IMR-90 (cell line): Measurements from ENCODE around the gene TM2D3. TPM values are rescaled to one million over a fixed set of nuclear protein-coding genes. Genes with fewer than 3 reads are reported as not detected.

ENCODE experiments used
- ATAC-seq: fragments of 200-7000 bp; cut with Tn5 transposase; 2 replicates; pipeline ENCODE4 v1.9.1; 2020; ENCODE audit warnings: low read depth, mild to moderate bottlenecking, moderate library complexity
- BruUV-seq: library from RNA; stranded (reverse); fragments of 400-500 nt; replicated peaks from 2 replicates; lab custom pipeline; 2021; lab: Mats Ljungman, UMichigan
- CTCF ChIA-PET: fragments of 300-600 bp; formaldehyde crosslinking; extraction: SDS; loops from one replicate; lab custom pipeline; 2021; ENCODE audit warnings: antibody characterized with exemption; lab: Yijun Ruan, JAX
- POLR2A ChIA-PET: fragments of 300-600 bp; sonication (Branson Sonifier 250); formaldehyde crosslinking; loops from one replicate; lab custom pipeline; 2022; ENCODE audit warnings: antibody characterized with exemption; ENCODE audit not compliant: unreplicated experiment; lab: Charles Lee
- DNase-seq: peaks from one replicate; pipeline ENCODE4 v3.0.0; 2013
- H2AFZ ChIP-seq: replicated peaks from 2 replicates; pipeline ENCODE3; 2013; ENCODE audit warnings: low read length, mild to moderate bottlenecking; ENCODE audit not compliant: poor library complexity
- H2AK5ac ChIP-seq: 2 replicates; pipeline ENCODE4 v1.6.1; 2013; ENCODE audit warnings: low read depth, low read length, inconsistent platforms
- H2AK9ac ChIP-seq: replicated peaks from 2 replicates; pipeline ENCODE3; 2013; ENCODE audit warnings: mild to moderate bottlenecking, low read depth, low read length, moderate library complexity; ENCODE audit not compliant: poor library complexity
- H2BK120ac ChIP-seq: 2 replicates; pipeline ENCODE4 v1.6.1; 2013; ENCODE audit warnings: low read depth, low read length, inconsistent platforms
- H2BK15ac ChIP-seq: 3 replicates; pipeline ENCODE4 v1.6.1; 2013; ENCODE audit warnings: low read depth, low read length, inconsistent platforms
- H2BK20ac ChIP-seq: 2 replicates; pipeline ENCODE4 v1.6.1; 2013; ENCODE audit warnings: low read depth, mild to moderate bottlenecking, inconsistent platforms, low read length, moderate library complexity
- H2BK5ac ChIP-seq: 2 replicates; pipeline ENCODE4 v1.6.1; 2013; ENCODE audit warnings: mild to moderate bottlenecking, low read depth, low read length, inconsistent platforms; ENCODE audit not compliant: poor library complexity, severe bottlenecking
- H3K14ac ChIP-seq: replicated peaks from 2 replicates; pipeline ENCODE4 v1.6.1; 2013; ENCODE audit warnings: low read depth, low read length, inconsistent platforms
- H3K18ac ChIP-seq: 2 replicates; pipeline ENCODE4 v1.6.1; 2013; ENCODE audit warnings: low read depth, low read length, control low read depth
- H3K23ac ChIP-seq: 2 replicates; pipeline ENCODE4 v1.6.1; 2013; ENCODE audit warnings: low read depth, low read length, inconsistent platforms
- H3K27ac ChIP-seq: 2 replicates; pipeline ENCODE4 v1.5.1; 2013; ENCODE audit warnings: mild to moderate bottlenecking, control low read depth, low read length; ENCODE audit not compliant: insufficient read depth
- H3K27me3 ChIP-seq: 2 replicates; pipeline ENCODE4 v1.6.1; 2013; ENCODE audit warnings: low read length; ENCODE audit not compliant: control insufficient read depth, insufficient read depth
- H3K36me3 ChIP-seq: 2 replicates; pipeline ENCODE4 v1.6.1; 2013; ENCODE audit warnings: low read length, mixed read lengths; ENCODE audit not compliant: control insufficient read depth, insufficient read depth
- H3K4ac ChIP-seq: 2 replicates; pipeline ENCODE4 v1.6.1; 2013; ENCODE audit warnings: low read depth, low read length, inconsistent platforms
- H3K4me1 ChIP-seq: 2 replicates; pipeline ENCODE4 v1.6.1; 2013; ENCODE audit warnings: low read length, mixed read lengths; ENCODE audit not compliant: control insufficient read depth, insufficient read depth
- H3K4me2 ChIP-seq: 2 replicates; pipeline ENCODE4 v1.6.1; 2013; ENCODE audit warnings: low read depth, mild to moderate bottlenecking, control low read depth, low read length, moderate library complexity
- H3K4me3 ChIP-seq: 2 replicates; pipeline ENCODE4 v1.5.1; 2013; ENCODE audit warnings: low read depth, mild to moderate bottlenecking, control low read depth, low read length, moderate library complexity; ENCODE audit not compliant: insufficient read depth
- H3K56ac ChIP-seq: 2 replicates; pipeline ENCODE4 v1.6.1; 2013; ENCODE audit warnings: low read length, inconsistent platforms; ENCODE audit not compliant: insufficient read depth; ENCODE audit errors: extremely low read depth
- H3K79me1 ChIP-seq, 2 experiments: 2 replicates each; pipeline ENCODE4 v1.6.1; 2013; ENCODE audit warnings: low read length in 2 of 2, inconsistent platforms in 1 of 2, low read depth in 1 of 2
- H3K9ac ChIP-seq: 2 replicates; pipeline ENCODE4 v1.6.1; 2013; ENCODE audit warnings: low read depth, low read length, control low read depth
- H3K9me1 ChIP-seq: 2 replicates; pipeline ENCODE4 v1.6.1; 2013; ENCODE audit warnings: low read length, inconsistent platforms; ENCODE audit not compliant: insufficient read depth
- H3K9me3 ChIP-seq: 2 replicates; pipeline ENCODE4 v1.6.1; 2013; ENCODE audit warnings: low read length; ENCODE audit not compliant: control insufficient read depth, insufficient read depth
- H4K20me1 ChIP-seq: 2 replicates; pipeline ENCODE4 v1.6.1; 2013; ENCODE audit warnings: low read length, inconsistent platforms; ENCODE audit not compliant: insufficient read depth
- H4K5ac ChIP-seq: 2 replicates; pipeline ENCODE4 v1.6.1; 2013; ENCODE audit warnings: mild to moderate bottlenecking, low read depth, low read length, control low read depth
- H4K8ac ChIP-seq, 2 experiments: 2 replicates each; pipeline ENCODE4 v1.6.1; 2013; ENCODE audit warnings: low read depth in 2 of 2, low read length in 2 of 2, control low read depth in 1 of 2, inconsistent platforms in 1 of 2
- H4K91ac ChIP-seq: 2 replicates; pipeline ENCODE4 v1.6.1; 2013; ENCODE audit warnings: low read depth, low read length, inconsistent platforms; ENCODE audit not compliant: insufficient read depth
- BHLHE40 ChIP-seq: fragments of 150-350 bp; IDR thresholded peaks from 2 replicates; pipeline ENCODE4 v1.6.1; 2016; ENCODE audit warnings: mild to moderate bottlenecking, low read depth, low read length
- CEBPB ChIP-seq: IDR thresholded peaks from 2 replicates; pipeline ENCODE4 v1.6.1; 2012; ENCODE audit warnings: low read depth, low read length, improper control_type of control experiment
- CHD1 ChIP-seq: IDR thresholded peaks from 2 replicates; pipeline ENCODE4 v1.6.1; 2012; ENCODE audit warnings: low read depth, low read length, improper control_type of control experiment
- CTCF ChIP-seq: conservative IDR thresholded peaks from 2 replicates; pipeline ENCODE4 v1.5.1; 2012; ENCODE audit warnings: mild to moderate bottlenecking, low read depth, low read length, improper control_type of control experiment
- ELK1 ChIP-seq: fragments of 150-350 bp; IDR thresholded peaks from 2 replicates; pipeline ENCODE4 v1.6.1; 2016; ENCODE audit warnings: low read depth, mild to moderate bottlenecking, low read length, moderate library complexity, borderline replicate concordance
- FOS ChIP-seq: fragments of 150-350 bp; IDR thresholded peaks from 2 replicates; pipeline ENCODE4 v1.6.1; 2016; ENCODE audit warnings: low read depth, low read length
- MAFK ChIP-seq: IDR thresholded peaks from 2 replicates; pipeline ENCODE4 v1.6.1; 2012; ENCODE audit warnings: low read depth, low read length, improper control_type of control experiment
- MAZ ChIP-seq: IDR thresholded peaks from 2 replicates; pipeline ENCODE4 v1.6.1; 2012; ENCODE audit warnings: low read depth, mild to moderate bottlenecking, low read length, improper control_type of control experiment, moderate library complexity, borderline replicate concordance
- MXI1 ChIP-seq: IDR thresholded peaks from 2 replicates; pipeline ENCODE4 v1.6.1; 2012; ENCODE audit warnings: low read depth, mild to moderate bottlenecking, low read length, moderate library complexity, borderline replicate concordance
- NFE2L2 ChIP-seq: fragments of 150-350 bp; IDR thresholded peaks from 2 replicates; pipeline ENCODE4 v1.6.1; 2016; ENCODE audit warnings: low read depth, mild to moderate bottlenecking, low read length
- POLR2A ChIP-seq: IDR thresholded peaks from 2 replicates; pipeline ENCODE4 v1.6.1; 2012; ENCODE audit warnings: mild to moderate bottlenecking, low read depth, low read length
- RAD21 ChIP-seq: IDR thresholded peaks from 2 replicates; pipeline ENCODE4 v1.6.1; 2012; ENCODE audit warnings: low read length, improper control_type of control experiment
- RCOR1 ChIP-seq: IDR thresholded peaks from 2 replicates; pipeline ENCODE4 v1.6.1; 2012; ENCODE audit warnings: mild to moderate bottlenecking, low read length, improper control_type of control experiment; ENCODE audit not compliant: insufficient replicate concordance
- RFX5 ChIP-seq: IDR thresholded peaks from 2 replicates; pipeline ENCODE4 v1.8.0; 2012; ENCODE audit warnings: low read depth, mild to moderate bottlenecking, low read length, moderate library complexity
- SMC3 ChIP-seq: fragments of 150-350 bp; IDR thresholded peaks from 2 replicates; pipeline ENCODE4 v1.6.1; 2016; ENCODE audit warnings: low read depth, mild to moderate bottlenecking, antibody characterized with exemption, low read length, moderate library complexity
- USF2 ChIP-seq: fragments of 150-350 bp; IDR thresholded peaks from 2 replicates; pipeline ENCODE4 v1.6.1; 2017; ENCODE audit warnings: mild to moderate bottlenecking, antibody characterized with exemption, low read length, low read depth
- WGBS, 2 experiments: methylation state at CpG; one replicate each; pipeline versions ENCODE4 v1.1.5 to v1.1.7; 2013; ENCODE audit warnings: missing lambda C conversion rate in 2 of 2; ENCODE audit not compliant: insufficient read length in 1 of 2; ENCODE audit errors: extremely low coverage in 2 of 2; 5-methylcytosine and 5-hydroxymethylcytosine counted together
- dilution Hi-C: fragments of 300-500 bp; cut with HindIII; formaldehyde crosslinking; loops from one replicate; pipeline ENCODE4 v1.14.3; 2018; ENCODE audit warnings: low sequenced_read_pairs; ENCODE audit not compliant: unreplicated experiment
- in situ Hi-C: fragments of 300-500 bp; cut with MboI; formaldehyde crosslinking; loops from 3 replicates; pipeline ENCODE4 v1.14.3; 2019; ENCODE audit warnings: low sequenced_read_pairs, inconsistent platforms, mixed read lengths
- intact Hi-C: fragments of 100-400 bp; cut with micrococcal nuclease; formaldehyde crosslinking; loops from 2 replicates; pipeline ENCODE4 v1.10.0; 2022
- polyA plus RNA-seq, 3 experiments: library from polyadenylated mRNA; depleted of rRNA; stranded (reverse); fragments of >200 nt; gene quantifications; 2 replicates each; pipeline ENCODE4 v1.2.3, GENCODE V29; 2012; ENCODE audit warnings: low replicate concordance in 1 of 3
- total RNA-seq: library from RNA; depleted of rRNA; stranded (reverse); fragments of >200 nt; gene quantifications from 2 replicates; pipeline ENCODE4 v1.2.3, GENCODE V29; 2012

The TM2D3 gene
- total and polyA plus RNA-seq, 2 of the 4 experiments (the other 2 are of a cell fraction) = 27.4 to 34.5 TPM

GRCh38 chr15:101694261-101694660, 42.1 kb upstream of the TM2D3 start:
- 0 out of 2 replicates have a peak, but pooled peaks have one; percentile 18 for ATAC-seq
- Histone ChIP-seq H3K79me1 (peaks cover 0 to 5% of the 10 kb centered on the region in 2 experiments; a peak in 3 of 4 replicates), H4K5ac (no peak overlapping the region), H3K4me2 (no peak overlapping the region), H3K14ac (no peak overlapping the region), H4K8ac (no peak overlapping the region), H3K4me3 (no peak overlapping the region), H2AK9ac (no peak overlapping the region), H2AFZ (no peak overlapping the region), H2BK15ac (no peak overlapping the region), H3K27ac (no peak overlapping the region), H2AK5ac (no peak overlapping the region), H2BK20ac (no peak overlapping the region), H3K36me3 (peaks cover 36% of the 10 kb centered on the region), H3K9ac (no peak overlapping the region), H3K9me3 (no peaks in the 10 kb centered on the region), H3K56ac (no peak overlapping the region), H2BK120ac (no peak overlapping the region), H2BK5ac (no peak overlapping the region), H3K27me3 (no peaks in the 10 kb centered on the region), H4K91ac (no peak overlapping the region), H3K4ac (no peak overlapping the region), H3K4me1 (peaks cover 2% of the 10 kb centered on the region; the same call in 1 of the 2 replicates), H4K20me1 (no peaks in the 10 kb centered on the region), H3K18ac (no peak overlapping the region), H3K23ac (no peak overlapping the region), H3K9me1 (peaks cover 11% of the 10 kb centered on the region)
- CTCF ChIA-PET = no interaction called here
- BruUV-seq = no TSS peak
- dilution Hi-C loops (no loop called here), intact Hi-C loops (no loop called here), in situ Hi-C loops (no loop called here)
- TF ChIP-seq FOS (no peak), RCOR1 (no peak), CHD1 (no peak), RAD21 (no peak), MXI1 (no peak), SMC3 (no peak), USF2 (no peak), BHLHE40 (no peak), CTCF (no peak), NFE2L2 (no peak), RFX5 (no peak), MAFK (no peak), POLR2A (no peak), CEBPB (no peak), MAZ (no peak), ELK1 (no peak)
- no peak for DNase-seq
- POLR2A ChIA-PET = no interaction called here
- WGBS, 2 experiments = no CpG with 5 or more reads among the region's 2 CpGs
